ENCODE measurements around the gene NCKAP5. TPM values are rescaled to one million over a fixed set of nuclear protein-coding genes. Genes with fewer than 3 reads are reported as not detected.

NCKAP5 gene
- total RNA-seq, 5 donors from 2014 or later (not counting 1 experiment from before 2014, with no cell fraction given), result 0.06 TPM; not detected in 4

GRCh38 chr2:132883430-132883829, 684.8 kb downstream of the NCKAP5 start:
- ATAC-seq (replicated peaks in 1 of 4) (no peak), DNase-seq (no peak)
- Mint-ChIP-seq H3K4me3 (no peak overlapping the region), H3K9me3 (peaks cover 0 to 14% (median 12%) of the 10 kb centered on the region in 3 donors), H3K4me1 (no peaks in the 10 kb centered on the region), H3K27me3 (no peaks in the 10 kb centered on the region), H3K36me3 (no peaks in the 10 kb centered on the region), H3K27ac (no peak overlapping the region)
- Histone ChIP-seq H3K36me3 (ENCODE audit: control insufficient read depth in 2 of 2, extremely low read depth in 1 of 2, insufficient read depth in 1 of 2, low read length in 1 of 2) (no peaks in the 10 kb centered on the region), H3K27me3 (replicated peaks in 1 of 2; ENCODE audit: control insufficient read depth in 2 of 2, extremely low read depth in 1 of 2, insufficient read depth in 2 of 2, low read length in 1 of 2) (no peaks in the 10 kb centered on the region), H3K4me3 (ENCODE audit: control insufficient read depth in 1 of 2, extremely low read depth in 1 of 2, low read length in 1 of 2) (no peak overlapping the region), H3K4me1 (ENCODE audit: control insufficient read depth in 1 of 2, extremely low read depth in 1 of 2, insufficient read depth in 2 of 2, low read length in 2 of 2) (no peaks in the 10 kb centered on the region), H3K9me3 (no peaks in the 10 kb centered on the region), H3K27ac (ENCODE audit: low read length) (no peak overlapping the region)
- ChIA-PET POLR2A (no interaction called here), CTCF (no interaction called here)
- 60% methylated on average over 3 of the region's 5 CpGs for WGBS (ENCODE audit: insufficient coverage)

DNA sequence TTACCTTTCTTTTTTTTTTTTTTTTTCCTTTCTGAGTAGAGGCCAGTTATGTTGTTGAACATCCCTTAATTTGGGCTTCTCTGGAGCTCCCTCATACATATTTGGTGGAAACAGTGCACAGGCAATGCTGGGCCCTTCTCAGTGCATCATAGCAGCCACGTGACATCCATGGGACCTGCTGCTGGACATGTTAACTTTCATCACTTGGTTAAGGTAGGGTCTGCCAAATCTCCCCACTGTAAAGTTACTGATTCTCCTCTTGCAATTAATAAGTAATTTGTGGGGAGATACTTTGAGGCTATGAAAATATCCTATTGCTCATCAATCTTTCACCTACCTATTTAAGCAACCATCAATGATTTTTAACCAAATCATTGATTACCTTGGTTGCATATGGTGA, 686.7 kb downstream of the NCKAP5 start:
- H3K27ac Mint-ChIP-seq, result no peak overlapping the region
- WGBS (ENCODE audit: insufficient coverage), result no CpG with 5 or more reads among the region's 1 CpG
- H3K36me3 Mint-ChIP-seq, result no peaks in the 10 kb centered on the region
- peaks cover 0 to 16% (median 7%) of the 10 kb centered on the region in 3 donors for H3K9me3 Mint-ChIP-seq
- ChIA-PET CTCF (interaction anchor here in 1 of 2 donors (0.7 kb wide), 1 partner anchor 341 kb away, joined by 9 read pairs; no protein-coding TSS in a partner anchor), POLR2A (no interaction called here)
- no peaks in the 10 kb centered on the region for H3K4me1 Mint-ChIP-seq
- Histone ChIP-seq H3K4me1 (ENCODE audit: control insufficient read depth in 1 of 2, extremely low read depth in 1 of 2, insufficient read depth in 2 of 2, low read length in 2 of 2) (no peaks in the 10 kb centered on the region), H3K27me3 (replicated peaks in 1 of 2; ENCODE audit: control insufficient read depth in 2 of 2, extremely low read depth in 1 of 2, insufficient read depth in 2 of 2, low read length in 1 of 2) (no peaks in the 10 kb centered on the region), H3K9me3 (no peaks in the 10 kb centered on the region), H3K36me3 (ENCODE audit: control insufficient read depth in 2 of 2, extremely low read depth in 1 of 2, insufficient read depth in 1 of 2, low read length in 1 of 2) (no peaks in the 10 kb centered on the region), H3K4me3 (ENCODE audit: control insufficient read depth in 1 of 2, extremely low read depth in 1 of 2, low read length in 1 of 2) (no peak overlapping the region), H3K27ac (ENCODE audit: low read length) (no peak overlapping the region)
- H3K27me3 Mint-ChIP-seq, result no peaks in the 10 kb centered on the region
- no peak overlapping the region for H3K4me3 Mint-ChIP-seq
- DNase-seq (no peak), ATAC-seq (replicated peaks in 1 of 4) (no peak)

DNA sequence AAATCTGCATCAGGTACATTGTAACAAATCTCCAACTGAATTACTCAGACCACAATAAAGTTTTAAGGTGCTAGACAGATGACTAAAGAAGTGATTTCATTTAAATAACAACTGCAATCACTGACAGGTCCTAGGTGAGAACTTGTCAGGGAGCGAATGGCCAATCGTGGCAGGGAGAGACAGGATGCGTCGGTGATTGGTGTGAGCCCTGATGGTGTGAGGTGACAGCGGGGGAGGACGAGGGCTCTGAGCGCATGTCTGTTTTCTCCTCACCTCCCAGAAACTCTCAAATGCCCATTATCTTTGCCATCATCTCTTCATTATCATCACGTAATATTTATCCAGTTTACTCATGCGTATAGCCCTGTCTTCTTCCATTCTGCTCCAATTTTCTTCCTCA, 690.3 kb downstream of the NCKAP5 start:
- H3K27ac ChIP-seq (ENCODE audit: low read length), result no peak overlapping the region
- no peak overlapping the region for H3K27ac Mint-ChIP-seq
- no peaks in the 10 kb centered on the region for H3K36me3 Mint-ChIP-seq
- ChIA-PET CTCF (no interaction called here), POLR2A (no interaction called here)
- ATAC-seq (replicated peaks in 1 of 4), result no peak
- H3K27me3 ChIP-seq (replicated peaks in 1 of 2; ENCODE audit: control insufficient read depth in 2 of 2, extremely low read depth in 1 of 2, insufficient read depth in 2 of 2, low read length in 1 of 2), result no peaks in the 10 kb centered on the region
- H3K36me3 ChIP-seq (ENCODE audit: control insufficient read depth in 2 of 2, extremely low read depth in 1 of 2, insufficient read depth in 1 of 2, low read length in 1 of 2), result no peaks in the 10 kb centered on the region
- H3K4me1 ChIP-seq (ENCODE audit: control insufficient read depth in 1 of 2, extremely low read depth in 1 of 2, insufficient read depth in 2 of 2, low read length in 2 of 2), result no peaks in the 10 kb centered on the region
- WGBS (ENCODE audit: insufficient coverage), result 90% methylated on average over 5 of the region's 9 CpGs
- no peaks in the 10 kb centered on the region for H3K9me3 ChIP-seq
- DNase-seq, result no peak
- no peaks in the 10 kb centered on the region for H3K27me3 Mint-ChIP-seq
- H3K9me3 Mint-ChIP-seq, result peaks cover 0 to 16% (median 3%) of the 10 kb centered on the region in 3 donors
- H3K4me3 Mint-ChIP-seq, result no peak overlapping the region
- H3K4me1 Mint-ChIP-seq, result no peaks in the 10 kb centered on the region
- no peak overlapping the region for H3K4me3 ChIP-seq (ENCODE audit: control insufficient read depth in 1 of 2, extremely low read depth in 1 of 2, low read length in 1 of 2)

DNA sequence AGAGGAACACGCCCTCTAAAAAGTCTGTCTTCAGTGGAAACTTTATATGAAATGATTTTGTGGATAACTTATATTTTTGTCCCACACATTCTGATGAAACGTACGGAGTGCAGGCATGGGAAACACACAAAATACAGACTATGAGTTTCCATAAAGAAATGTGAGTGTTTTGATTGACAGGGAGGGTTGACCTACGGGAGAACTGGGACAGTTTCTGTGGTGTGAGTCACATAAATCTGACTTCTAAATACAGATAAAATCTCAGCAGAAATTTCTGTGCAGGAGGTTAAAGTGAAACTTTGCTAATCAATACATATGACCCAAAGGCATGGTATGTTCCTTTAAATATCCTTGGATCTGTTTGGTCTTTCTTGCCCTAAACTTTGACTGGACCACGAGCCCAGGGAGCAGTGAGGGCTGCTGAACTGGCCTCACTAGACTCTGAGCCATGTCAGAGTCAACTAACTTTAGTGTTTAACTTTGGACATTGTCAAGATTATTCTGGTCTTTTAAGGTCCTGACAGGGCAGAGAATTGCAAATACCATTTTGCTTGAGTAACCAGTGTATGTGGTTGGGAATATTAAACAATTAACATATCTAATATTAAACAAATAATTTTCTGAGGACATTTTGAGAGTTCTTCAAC, 691.4 kb downstream of the NCKAP5 start:
- Mint-ChIP-seq H3K9me3 (peaks cover 0 to 13% (median 3%) of the 10 kb centered on the region in 3 donors), H3K4me3 (no peak overlapping the region), H3K4me1 (no peaks in the 10 kb centered on the region), H3K27me3 (no peaks in the 10 kb centered on the region), H3K27ac (no peak overlapping the region), H3K36me3 (no peaks in the 10 kb centered on the region)
- ChIA-PET POLR2A (no interaction called here), CTCF (no interaction called here)
- 9% methylated on average over 1 of the region's 5 CpGs for WGBS (ENCODE audit: insufficient coverage)
- Histone ChIP-seq H3K27me3 (replicated peaks in 1 of 2; ENCODE audit: control insufficient read depth in 2 of 2, extremely low read depth in 1 of 2, insufficient read depth in 2 of 2, low read length in 1 of 2) (no peaks in the 10 kb centered on the region), H3K36me3 (ENCODE audit: control insufficient read depth in 2 of 2, extremely low read depth in 1 of 2, insufficient read depth in 1 of 2, low read length in 1 of 2) (no peaks in the 10 kb centered on the region), H3K4me1 (ENCODE audit: control insufficient read depth in 1 of 2, extremely low read depth in 1 of 2, insufficient read depth in 2 of 2, low read length in 2 of 2) (no peaks in the 10 kb centered on the region), H3K27ac (ENCODE audit: low read length) (no peak overlapping the region), H3K4me3 (ENCODE audit: control insufficient read depth in 1 of 2, extremely low read depth in 1 of 2, low read length in 1 of 2) (no peak overlapping the region), H3K9me3 (no peaks in the 10 kb centered on the region)
- ATAC-seq (replicated peaks in 1 of 4), result no peak
- DNase-seq, result no peak

DNA sequence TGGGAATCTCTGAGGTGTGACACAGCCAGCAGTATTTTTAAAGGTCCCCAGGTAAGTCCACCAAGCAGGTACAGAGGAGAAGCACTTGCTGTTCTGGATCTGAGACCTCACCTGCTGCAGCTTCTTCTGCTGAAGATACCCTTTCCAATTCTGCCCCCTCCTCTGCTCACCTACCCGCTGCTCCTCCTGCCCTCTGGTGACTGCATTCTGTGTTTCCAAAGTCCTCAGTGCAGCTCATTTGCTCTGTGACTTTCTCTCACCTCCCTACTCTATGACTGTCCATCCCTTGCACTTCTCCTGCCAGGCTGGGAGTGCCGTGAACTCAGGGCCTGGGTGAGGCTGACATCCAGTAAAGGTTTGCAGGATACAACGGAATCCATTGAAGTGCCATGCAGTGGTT, 693.1 kb downstream of the NCKAP5 start:
- H3K9me3 ChIP-seq, result no peaks in the 10 kb centered on the region
- no peak overlapping the region for H3K27ac ChIP-seq (ENCODE audit: low read length)
- ChIA-PET POLR2A (no interaction called here), CTCF (no interaction called here)
- no peaks in the 10 kb centered on the region for H3K27me3 ChIP-seq (replicated peaks in 1 of 2; ENCODE audit: control insufficient read depth in 2 of 2, extremely low read depth in 1 of 2, insufficient read depth in 2 of 2, low read length in 1 of 2)
- peaks cover 0 to 14% (median 4%) of the 10 kb centered on the region in 3 donors for H3K9me3 Mint-ChIP-seq
- ATAC-seq (replicated peaks in 1 of 4), result no peak
- no peak overlapping the region for H3K4me3 Mint-ChIP-seq
- no peak overlapping the region for H3K27ac Mint-ChIP-seq
- WGBS (ENCODE audit: insufficient coverage), result 88% methylated on average over 1 of the region's 3 CpGs
- DNase-seq, result no peak
- no peaks in the 10 kb centered on the region for H3K36me3 ChIP-seq (ENCODE audit: control insufficient read depth in 2 of 2, extremely low read depth in 1 of 2, insufficient read depth in 1 of 2, low read length in 1 of 2)
- H3K4me3 ChIP-seq (ENCODE audit: control insufficient read depth in 1 of 2, extremely low read depth in 1 of 2, low read length in 1 of 2), result no peak overlapping the region
- H3K4me1 ChIP-seq (ENCODE audit: control insufficient read depth in 1 of 2, extremely low read depth in 1 of 2, insufficient read depth in 2 of 2, low read length in 2 of 2), result no peaks in the 10 kb centered on the region
- H3K4me1 Mint-ChIP-seq, result no peaks in the 10 kb centered on the region
- H3K27me3 Mint-ChIP-seq, result no peaks in the 10 kb centered on the region
- H3K36me3 Mint-ChIP-seq, result no peaks in the 10 kb centered on the region

DNA sequence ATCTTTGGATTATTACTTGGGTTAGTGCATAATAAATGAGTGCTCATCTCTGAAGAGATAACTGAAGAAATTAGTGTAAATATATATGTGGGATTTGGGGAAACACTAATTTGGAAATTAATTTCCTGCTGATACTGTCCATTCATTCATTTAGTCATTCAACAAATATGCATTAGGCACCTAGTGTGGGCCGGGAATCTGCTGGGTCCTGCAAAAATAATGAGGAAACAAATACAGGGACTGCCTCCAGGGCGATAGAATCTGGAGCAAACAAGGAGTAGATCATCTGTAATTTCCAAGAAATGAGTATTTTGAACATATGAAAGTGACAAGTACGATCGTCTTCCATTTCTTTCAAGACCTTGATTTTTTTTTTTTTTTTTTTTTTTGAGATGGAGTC, 694.5 kb downstream of the NCKAP5 start:
- Histone ChIP-seq H3K36me3 (ENCODE audit: control insufficient read depth in 2 of 2, extremely low read depth in 1 of 2, insufficient read depth in 1 of 2, low read length in 1 of 2) (no peaks in the 10 kb centered on the region), H3K27me3 (replicated peaks in 1 of 2; ENCODE audit: control insufficient read depth in 2 of 2, extremely low read depth in 1 of 2, insufficient read depth in 2 of 2, low read length in 1 of 2) (no peaks in the 10 kb centered on the region), H3K27ac (ENCODE audit: low read length) (no peak overlapping the region), H3K4me1 (ENCODE audit: control insufficient read depth in 1 of 2, extremely low read depth in 1 of 2, insufficient read depth in 2 of 2, low read length in 2 of 2) (no peaks in the 10 kb centered on the region), H3K4me3 (ENCODE audit: control insufficient read depth in 1 of 2, extremely low read depth in 1 of 2, low read length in 1 of 2) (no peak overlapping the region), H3K9me3 (no peaks in the 10 kb centered on the region)
- Mint-ChIP-seq H3K27me3 (no peaks in the 10 kb centered on the region), H3K4me3 (no peak overlapping the region), H3K4me1 (no peaks in the 10 kb centered on the region), H3K27ac (no peak overlapping the region), H3K36me3 (no peaks in the 10 kb centered on the region), H3K9me3 (peaks cover 4 to 11% (median 7%) of the 10 kb centered on the region in 3 donors)
- ChIA-PET POLR2A (no interaction called here), CTCF (no interaction called here)
- 84% methylated on average over 4 of the region's 4 CpGs for WGBS (ENCODE audit: insufficient coverage)
- DNase-seq, result no peak
- ATAC-seq (replicated peaks in 1 of 4), result no peak

DNA sequence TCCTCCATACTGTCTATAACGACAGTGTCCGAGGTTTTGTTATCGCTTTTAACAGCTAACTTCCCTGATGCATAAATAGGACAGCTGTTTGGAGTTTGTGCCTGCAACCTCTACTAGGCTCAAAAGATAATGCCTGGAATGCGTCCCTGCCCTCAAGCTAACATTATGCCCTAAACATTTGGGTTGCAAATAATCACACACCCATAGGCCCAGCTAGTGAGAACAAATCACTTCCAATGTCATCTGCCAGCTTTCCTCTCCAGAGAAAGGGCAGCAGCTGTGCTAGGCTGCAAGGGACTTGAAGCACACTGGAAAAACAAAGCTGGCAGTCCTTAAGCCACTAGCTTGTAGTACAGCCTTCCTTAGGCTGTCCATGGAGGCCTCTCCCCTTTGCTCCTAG, 696.4 kb downstream of the NCKAP5 start:
- ATAC-seq (replicated peaks in 1 of 4), result no peak
- WGBS (ENCODE audit: insufficient coverage), result 100% methylated on average over 1 of the region's 4 CpGs
- ChIA-PET POLR2A (no interaction called here), CTCF (no interaction called here)
- Histone ChIP-seq H3K27me3 (replicated peaks in 1 of 2; ENCODE audit: control insufficient read depth in 2 of 2, extremely low read depth in 1 of 2, insufficient read depth in 2 of 2, low read length in 1 of 2) (no peaks in the 10 kb centered on the region), H3K4me3 (ENCODE audit: control insufficient read depth in 1 of 2, extremely low read depth in 1 of 2, low read length in 1 of 2) (no peak overlapping the region), H3K27ac (ENCODE audit: low read length) (no peak overlapping the region), H3K36me3 (ENCODE audit: control insufficient read depth in 2 of 2, extremely low read depth in 1 of 2, insufficient read depth in 1 of 2, low read length in 1 of 2) (no peaks in the 10 kb centered on the region), H3K9me3 (no peaks in the 10 kb centered on the region), H3K4me1 (ENCODE audit: control insufficient read depth in 1 of 2, extremely low read depth in 1 of 2, insufficient read depth in 2 of 2, low read length in 2 of 2) (no peaks in the 10 kb centered on the region)
- DNase-seq, result no peak
- Mint-ChIP-seq H3K36me3 (no peaks in the 10 kb centered on the region), H3K9me3 (peaks cover 4 to 7% (median 4%) of the 10 kb centered on the region in 3 donors), H3K4me3 (no peak overlapping the region), H3K4me1 (no peaks in the 10 kb centered on the region), H3K27me3 (no peaks in the 10 kb centered on the region), H3K27ac (no peak overlapping the region)

Data from T-cell (primary cell).